H1 (cell line): Measurements from ENCODE around the gene NPM1.

Experiments used
- CHD2 ChIP-seq: IDR thresholded peaks from 2 replicates; pipeline ENCODE4 v1.6.1; 2012; ENCODE audit warnings: low read length, improper control_type of control experiment
- EP300 ChIP-seq, 2 experiments: IDR thresholded peaks; 1 replicate in 1 of 2; 2 replicates in 1 of 2; pipeline ENCODE4 v1.6.1; 2011 to 2012; ENCODE audit warnings: low read depth in 2 of 2, low read length in 2 of 2, mild to moderate bottlenecking in 2 of 2, borderline replicate concordance in 1 of 2, inconsistent platforms in 1 of 2, moderate library complexity in 1 of 2
- EZH2 ChIP-seq: fragments of 200-600 bp; sonication (generic); IDR thresholded peaks from 2 replicates; pipeline ENCODE4 v1.7.1; 2012; ENCODE audit warnings: low read depth, mild to moderate bottlenecking, moderate library complexity, low read length, inconsistent platforms; ENCODE audit not compliant: severe bottlenecking
- GABPA ChIP-seq: IDR thresholded peaks from 2 replicates; pipeline ENCODE4 v1.6.1; 2011; ENCODE audit warnings: mild to moderate bottlenecking, low read length, moderate library complexity, borderline replicate concordance; ENCODE audit not compliant: insufficient read depth
- GTF2F1 ChIP-seq: IDR thresholded peaks from 2 replicates; pipeline ENCODE4 v1.6.1; 2012; ENCODE audit warnings: low read depth, low read length, improper control_type of control experiment, borderline replicate concordance
- JUN ChIP-seq: IDR thresholded peaks from 2 replicates; pipeline ENCODE4 v1.6.1; 2011; ENCODE audit warnings: low read depth, mild to moderate bottlenecking, improper control_type of control experiment, low read length
- POLR2A ChIP-seq, 2 experiments: IDR thresholded peaks; 1 replicate in 1 of 2; 2 replicates in 1 of 2; pipeline ENCODE4 v1.6.1; 2011; ENCODE audit warnings: low read depth in 2 of 2, low read length in 2 of 2, mild to moderate bottlenecking in 2 of 2; ENCODE audit errors: control extremely low read depth in 1 of 2
- RAD21 ChIP-seq, 2 experiments: IDR thresholded peaks in 1 of 2; conservative IDR thresholded peaks in 1 of 2; 2 replicates each; pipeline ENCODE4 v1.6.1; 2011; ENCODE audit warnings: low read depth in 2 of 2, low read length in 2 of 2, improper control_type of control experiment in 1 of 2, inconsistent platforms in 1 of 2, mild to moderate bottlenecking in 1 of 2, moderate library complexity in 1 of 2
- RNF2 ChIP-seq: fragments of 200-900, 300-1000 bp; sonication (generic); IDR thresholded peaks from 2 replicates; pipeline ENCODE4 v1.7.1; 2016; ENCODE audit warnings: borderline replicate concordance, low read depth, mild to moderate bottlenecking, antibody characterized with exemption, low read length; ENCODE audit not compliant: poor library complexity, severe bottlenecking; ENCODE audit errors: missing control alignments
- SRF ChIP-seq: IDR thresholded peaks from 2 replicates; pipeline ENCODE4 v1.6.1; 2011; ENCODE audit warnings: mild to moderate bottlenecking, low read depth, low read length, moderate library complexity
- TF ChIP-seq, protein P1 (sequence below), 3 experiments: IDR thresholded peaks; 1 replicate in 2 of 3; 2 replicates in 1 of 3; pipeline versions ENCODE4 v1.5.1 to v1.6.1; 2011; ENCODE audit warnings: low read length in 3 of 3, mild to moderate bottlenecking in 3 of 3, inconsistent platforms in 2 of 3, low read depth in 1 of 3, moderate library complexity in 1 of 3; ENCODE audit not compliant: insufficient read depth in 1 of 3; ENCODE audit errors: control extremely low read depth in 1 of 3
- TF ChIP-seq, protein P2 (sequence below): IDR thresholded peaks from 2 replicates; pipeline ENCODE4 v1.6.1; 2012; ENCODE audit warnings: inconsistent platforms

DNA sequence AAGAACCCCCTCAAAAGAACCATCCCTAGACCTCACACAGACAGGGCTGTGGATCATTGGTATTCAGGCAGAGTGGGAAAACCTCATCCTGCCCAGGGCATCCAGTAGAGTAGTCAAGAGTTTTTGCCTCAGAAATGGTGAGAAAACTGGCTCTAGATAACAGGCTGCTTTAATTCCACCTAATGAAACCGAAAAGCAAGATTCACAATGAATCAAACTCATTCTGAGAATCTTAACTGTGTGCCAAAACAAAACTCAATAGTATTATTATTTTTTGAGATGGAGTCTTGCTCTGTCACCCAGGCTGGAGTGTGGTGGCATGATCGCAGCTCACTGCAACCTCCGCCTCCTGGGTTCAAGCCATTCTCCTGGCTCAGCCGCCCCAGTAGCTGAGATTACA is 17.8 kb upstream of the NPM1 start:
- TF ChIP-seq, protein P1, sequence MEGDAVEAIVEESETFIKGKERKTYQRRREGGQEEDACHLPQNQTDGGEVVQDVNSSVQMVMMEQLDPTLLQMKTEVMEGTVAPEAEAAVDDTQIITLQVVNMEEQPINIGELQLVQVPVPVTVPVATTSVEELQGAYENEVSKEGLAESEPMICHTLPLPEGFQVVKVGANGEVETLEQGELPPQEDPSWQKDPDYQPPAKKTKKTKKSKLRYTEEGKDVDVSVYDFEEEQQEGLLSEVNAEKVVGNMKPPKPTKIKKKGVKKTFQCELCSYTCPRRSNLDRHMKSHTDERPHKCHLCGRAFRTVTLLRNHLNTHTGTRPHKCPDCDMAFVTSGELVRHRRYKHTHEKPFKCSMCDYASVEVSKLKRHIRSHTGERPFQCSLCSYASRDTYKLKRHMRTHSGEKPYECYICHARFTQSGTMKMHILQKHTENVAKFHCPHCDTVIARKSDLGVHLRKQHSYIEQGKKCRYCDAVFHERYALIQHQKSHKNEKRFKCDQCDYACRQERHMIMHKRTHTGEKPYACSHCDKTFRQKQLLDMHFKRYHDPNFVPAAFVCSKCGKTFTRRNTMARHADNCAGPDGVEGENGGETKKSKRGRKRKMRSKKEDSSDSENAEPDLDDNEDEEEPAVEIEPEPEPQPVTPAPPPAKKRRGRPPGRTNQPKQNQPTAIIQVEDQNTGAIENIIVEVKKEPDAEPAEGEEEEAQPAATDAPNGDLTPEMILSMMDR (IDR thresholded peaks at IDR 0.05; ENCODE audit: control extremely low read depth in 1 of 3, insufficient read depth in 1 of 3, low read depth in 1 of 3, low read length in 3 of 3) = no peak
- no peak for TF ChIP-seq CHD2
- TF ChIP-seq JUN = no peak
- TF ChIP-seq POLR2A (IDR thresholded peaks at IDR 0.05; ENCODE audit: control extremely low read depth in 1 of 2, low read depth in 2 of 2, low read length in 2 of 2) = no peak
- TF ChIP-seq GTF2F1 = no peak
- no peak for TF ChIP-seq RAD21 (IDR thresholded peaks at IDR 0.05 in 1 of 2, conservative IDR thresholded peaks at IDR 0.05 in 1 of 2; ENCODE audit: low read depth in 2 of 2, low read length in 2 of 2)
- TF ChIP-seq EZH2 = no peak
- TF ChIP-seq GABPA = no peak
- no peak for TF ChIP-seq RNF2
- TF ChIP-seq, protein P2, sequence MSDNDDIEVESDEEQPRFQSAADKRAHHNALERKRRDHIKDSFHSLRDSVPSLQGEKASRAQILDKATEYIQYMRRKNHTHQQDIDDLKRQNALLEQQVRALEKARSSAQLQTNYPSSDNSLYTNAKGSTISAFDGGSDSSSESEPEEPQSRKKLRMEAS = no peak
- TF ChIP-seq EP300 (IDR thresholded peaks at IDR 0.05; ENCODE audit: borderline replicate concordance in 1 of 2, low read depth in 2 of 2, low read length in 2 of 2) = no peak
- TF ChIP-seq SRF = no peak
